Measurements from ENCODE around the gene RBBP8NL.
"Not testable (repeated sequence)": the region's sequence is repeated elsewhere in the genome, so short reads cannot be mapped to it uniquely, and the experiment has no call there.

Gene RBBP8NL

DNA sequence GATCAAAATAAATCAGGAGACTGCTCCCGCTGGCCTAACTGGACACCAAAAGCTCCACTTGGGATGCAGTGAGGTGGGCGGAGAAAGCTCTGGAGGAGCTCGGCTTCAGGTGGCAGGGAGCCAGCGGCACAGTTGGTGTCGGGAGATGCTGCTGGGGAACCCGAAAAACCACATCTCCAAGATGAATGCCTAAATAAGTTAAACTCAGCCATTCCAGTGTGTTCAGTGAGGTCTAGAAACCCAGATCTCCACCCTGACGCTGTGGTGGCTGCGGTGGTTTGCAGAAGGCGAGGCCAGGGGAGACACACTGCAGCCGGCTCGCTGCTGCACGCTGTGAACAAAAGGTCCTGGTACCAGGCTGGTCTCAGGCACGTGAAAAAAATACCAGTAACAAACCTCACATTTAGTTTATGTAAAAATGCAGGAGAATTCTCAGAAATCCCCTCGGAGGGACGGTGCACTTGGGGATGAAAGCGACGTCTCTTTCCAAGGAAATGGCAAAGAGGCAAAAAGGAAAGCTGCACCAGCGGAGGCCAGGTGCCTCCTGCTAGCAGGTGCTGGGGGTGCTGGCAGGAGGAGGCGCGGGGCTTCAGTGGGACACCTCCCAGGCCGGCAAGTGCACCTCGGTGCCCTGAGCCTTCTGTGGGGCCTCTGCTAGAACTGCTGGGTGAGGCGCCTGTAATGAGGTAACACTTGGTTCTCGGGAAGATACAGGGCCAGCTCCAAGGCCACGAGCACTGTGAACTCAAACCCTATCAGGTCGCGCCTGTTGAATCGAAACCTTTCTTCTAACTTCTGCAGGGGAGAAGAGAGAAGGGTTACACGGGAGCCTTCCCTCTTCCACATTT lies 36.8 kb downstream of the RBBP8NL start:
- DNase-seq = no peak

DNA sequence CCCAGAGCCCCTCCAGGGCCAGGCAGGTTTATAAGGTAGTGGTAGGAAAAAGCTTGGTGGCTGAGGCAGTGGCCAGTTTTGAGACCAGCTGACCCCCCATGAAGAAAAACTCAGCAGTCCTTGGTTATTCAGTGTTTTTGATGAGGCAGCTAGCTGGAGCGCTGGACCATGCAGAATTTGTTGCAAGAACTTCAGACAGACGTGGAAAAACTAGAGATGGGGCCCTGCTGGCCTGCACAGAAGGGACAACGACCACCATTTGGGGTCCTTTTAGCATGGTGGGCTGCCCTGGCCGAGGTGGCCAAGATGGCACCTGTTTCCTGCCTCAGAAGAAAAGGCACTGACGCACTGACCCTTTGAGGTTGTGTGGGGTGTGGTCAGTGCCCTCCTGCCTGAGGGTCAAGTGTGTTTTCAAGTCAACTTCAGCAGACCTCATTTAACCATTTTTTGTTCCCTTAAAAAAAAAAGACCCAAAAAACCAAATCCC lies 37.7 kb downstream of the RBBP8NL start:
- no peak for DNase-seq

DNA sequence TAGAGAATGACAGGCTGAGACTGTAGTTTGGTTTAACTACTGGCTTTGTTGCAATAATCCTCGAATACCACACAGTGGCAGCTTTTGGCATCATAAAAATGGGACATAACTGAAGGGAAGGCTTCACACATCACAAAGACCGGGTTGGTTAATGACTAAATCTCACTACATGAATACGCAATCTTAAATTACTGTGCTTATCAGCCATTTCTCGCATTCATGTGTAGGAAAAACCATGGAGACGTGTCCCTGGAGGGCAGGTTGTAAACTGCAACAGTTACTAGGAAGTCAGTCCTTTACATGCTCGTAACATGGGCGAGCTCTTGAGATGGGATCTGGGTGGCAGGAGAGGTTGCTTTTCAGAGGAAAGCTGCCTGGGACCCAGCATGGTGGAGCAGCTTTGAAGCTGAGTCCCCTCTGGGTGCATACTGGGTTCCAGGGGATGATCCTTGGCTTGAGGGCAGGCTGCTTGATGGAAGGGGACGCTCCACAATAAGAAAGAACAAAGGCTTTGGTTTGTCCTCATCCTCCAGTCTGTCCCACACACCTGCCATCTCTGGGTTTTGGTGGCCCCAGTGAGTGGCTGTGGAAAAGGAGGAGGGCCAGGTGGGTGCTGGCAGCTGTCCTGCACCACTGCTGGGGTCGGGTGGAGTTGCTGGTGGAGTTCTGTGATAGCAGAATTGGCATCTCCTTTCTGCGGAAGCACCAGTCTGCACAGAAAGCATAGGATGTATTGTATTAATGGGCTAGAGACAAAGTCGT lies 38.3 kb downstream of the RBBP8NL start:
- DNase-seq = no peak

DNA sequence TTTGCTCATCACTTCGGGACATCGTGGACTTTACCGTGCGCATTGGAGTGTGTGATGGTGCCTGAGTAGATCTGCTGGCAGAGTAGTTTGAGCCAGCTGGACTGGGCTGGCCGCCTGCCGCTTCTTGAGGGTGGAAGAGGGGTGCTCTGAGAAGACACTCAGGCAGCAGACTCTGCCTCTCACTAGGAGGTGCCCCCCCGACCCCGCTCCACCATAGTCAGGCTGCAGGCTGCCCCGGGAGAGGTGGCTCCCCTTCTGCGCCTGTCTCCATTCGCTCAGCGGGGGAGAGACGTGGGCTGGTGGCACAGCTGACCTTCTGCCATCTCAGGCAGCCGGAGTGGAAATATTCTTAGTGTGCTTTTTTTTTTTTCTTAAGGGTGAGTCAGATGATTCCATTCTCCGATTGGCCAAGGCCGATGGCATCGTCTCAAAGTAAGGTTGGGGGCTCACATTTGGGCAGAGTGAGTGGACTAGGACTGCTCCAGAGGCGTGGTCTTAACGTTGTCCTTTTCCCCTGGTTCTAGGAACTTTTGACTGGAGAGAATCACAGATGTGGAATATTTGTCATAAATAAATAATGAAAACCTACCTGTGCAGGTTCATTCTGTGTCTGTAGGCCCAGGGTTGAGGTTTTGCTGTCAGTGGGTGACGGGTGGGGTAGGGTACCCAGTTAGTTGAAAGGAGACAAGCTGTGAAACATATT lies 39.3 kb downstream of the RBBP8NL start:
- no peak for DNase-seq

DNA sequence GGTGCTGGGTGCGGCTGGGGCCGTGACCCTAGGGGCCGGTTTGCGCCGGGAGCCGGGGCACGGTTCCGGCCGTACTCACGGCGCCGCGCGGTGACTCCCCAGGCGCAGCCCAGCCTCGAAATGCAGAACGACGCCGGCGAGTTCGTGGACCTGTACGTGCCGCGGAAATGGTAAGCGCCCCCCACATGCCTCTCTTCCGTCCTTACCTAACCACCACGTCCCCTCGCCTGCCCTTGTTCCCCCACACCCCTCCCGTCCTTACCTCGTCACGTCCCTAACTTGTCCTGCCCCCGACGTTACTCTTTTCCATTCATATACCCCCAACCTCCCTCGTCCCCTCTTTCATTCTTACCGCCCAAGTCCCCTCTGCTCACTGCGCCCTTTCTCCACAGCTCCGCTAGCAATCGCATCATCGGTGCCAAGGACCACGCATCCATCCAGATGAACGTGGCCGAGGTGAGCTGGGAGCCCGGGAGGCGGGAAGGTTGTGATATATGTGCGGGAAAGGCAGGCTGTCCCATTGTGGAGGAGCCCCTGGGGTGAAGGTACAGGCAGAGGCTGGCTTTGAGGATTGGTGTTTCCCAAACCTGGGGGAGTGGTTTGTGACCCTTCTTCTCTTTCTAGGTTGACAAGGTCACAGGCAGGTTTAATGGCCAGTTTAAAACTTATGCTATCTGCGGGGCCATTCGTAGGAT lies 40.0 kb downstream of the RBBP8NL start:
- no peak for DNase-seq

DNA sequence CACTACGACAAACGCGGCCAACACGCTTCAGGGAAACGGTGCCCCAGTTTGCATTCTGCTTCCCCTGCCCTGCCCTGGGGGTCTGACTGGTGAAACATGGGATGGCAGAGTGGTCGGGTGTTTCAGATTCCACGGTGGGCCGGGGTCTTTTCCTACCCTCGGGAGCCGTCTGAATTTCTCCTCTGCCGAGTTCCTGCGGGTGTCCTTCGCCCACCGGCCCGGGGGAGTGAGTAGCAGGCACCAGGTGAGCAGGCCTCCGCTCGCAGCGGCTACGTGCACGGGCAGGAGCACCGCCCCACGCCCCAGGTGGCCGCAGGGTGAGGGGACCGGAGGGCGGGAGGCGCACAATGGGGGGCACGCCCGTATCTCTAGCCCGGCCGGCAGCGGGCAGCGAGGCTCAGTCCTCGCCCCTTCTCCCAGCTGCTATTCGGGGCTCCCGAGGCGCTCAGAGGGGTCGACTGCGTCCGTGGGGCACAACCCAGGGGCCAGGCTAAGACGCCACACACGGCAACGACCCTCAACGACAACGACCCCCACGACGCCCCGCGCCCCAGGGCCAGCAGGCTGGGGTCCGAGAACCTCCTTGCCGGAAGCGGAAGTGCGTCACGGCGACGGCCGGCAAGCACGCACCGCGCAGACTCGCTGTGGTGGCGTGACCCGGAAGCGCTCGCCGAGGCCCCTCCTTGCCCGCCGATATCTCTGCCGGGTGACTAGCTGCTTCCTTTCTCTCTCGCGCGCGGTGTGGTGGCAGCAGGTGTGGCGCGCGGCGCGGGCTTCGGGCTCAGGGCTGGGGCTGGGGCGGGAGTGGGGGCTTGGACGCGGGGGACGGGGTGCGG lies 40.7 kb downstream of the RBBP8NL start, which contains the start of gene RPS21:
Gene RPS21, plus strand, starts transcription at position 721 of the 836 bp plus-strand sequence. CDS start 236 bp downstream, outside the sequence.
- peak; percentile 93 for DNase-seq

DNA sequence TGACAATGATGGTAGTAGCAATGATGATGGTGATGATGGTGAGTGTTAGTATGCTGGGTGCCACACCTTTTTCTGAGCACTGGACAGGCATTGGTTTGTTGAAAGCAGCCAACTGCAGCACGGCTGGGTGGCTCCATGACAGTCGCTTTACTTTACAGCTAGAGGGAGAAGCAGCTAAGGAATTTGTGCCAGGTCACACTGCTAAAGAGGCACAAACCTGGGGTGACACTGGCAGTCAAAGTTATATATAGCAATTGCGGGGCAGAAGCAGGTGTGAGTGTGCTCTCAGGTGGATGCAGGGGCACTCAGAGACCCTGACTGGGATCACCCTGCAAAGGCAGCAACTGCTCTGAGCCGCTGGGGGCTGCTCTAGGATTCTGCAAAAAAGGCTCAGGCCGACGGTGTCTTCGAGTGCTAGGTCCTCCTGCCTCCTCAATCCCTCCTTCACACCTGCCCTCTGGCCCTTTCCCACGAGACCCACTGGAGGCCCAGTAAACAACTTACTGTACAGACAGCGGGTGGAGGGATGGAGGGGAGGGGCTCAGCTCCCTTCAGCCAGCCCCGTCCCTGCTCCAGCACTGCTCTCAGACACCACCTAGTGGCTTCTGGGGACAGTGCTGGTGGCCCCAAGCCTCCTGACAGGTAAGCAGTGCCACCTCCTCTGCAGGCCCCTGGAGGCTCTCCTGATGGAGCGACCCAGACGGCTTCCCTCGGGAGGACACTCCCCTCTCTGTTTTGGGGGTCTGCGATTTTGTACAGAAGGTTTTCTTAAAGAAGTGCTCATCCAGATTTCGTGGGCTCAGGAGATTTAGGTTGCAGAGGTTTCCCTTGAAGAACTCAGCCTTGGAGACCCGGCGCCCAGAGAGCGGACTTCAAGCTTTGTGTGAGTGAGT lies 44.8 kb downstream of the RBBP8NL start:
- DNase-seq = peak; percentile 74

DNA sequence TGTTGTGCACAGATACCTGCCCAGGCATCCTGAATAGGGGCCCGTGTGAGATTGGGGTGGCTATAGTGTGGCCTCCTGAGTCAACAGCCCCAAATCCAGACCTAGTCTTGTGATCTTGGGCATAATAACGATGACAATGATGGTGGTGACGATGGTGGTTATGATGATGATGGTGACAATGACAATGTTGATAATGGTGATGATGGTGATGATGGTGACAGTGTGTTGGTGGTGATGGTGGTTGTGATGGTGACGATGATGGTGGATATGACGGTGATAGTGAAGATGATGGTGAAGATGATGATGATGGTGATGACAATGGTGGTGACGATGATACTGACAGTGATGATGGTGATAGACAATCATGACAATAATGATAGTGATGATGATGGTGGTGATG lies 45.5 kb downstream of the RBBP8NL start:
- no peak for DNase-seq

DNA sequence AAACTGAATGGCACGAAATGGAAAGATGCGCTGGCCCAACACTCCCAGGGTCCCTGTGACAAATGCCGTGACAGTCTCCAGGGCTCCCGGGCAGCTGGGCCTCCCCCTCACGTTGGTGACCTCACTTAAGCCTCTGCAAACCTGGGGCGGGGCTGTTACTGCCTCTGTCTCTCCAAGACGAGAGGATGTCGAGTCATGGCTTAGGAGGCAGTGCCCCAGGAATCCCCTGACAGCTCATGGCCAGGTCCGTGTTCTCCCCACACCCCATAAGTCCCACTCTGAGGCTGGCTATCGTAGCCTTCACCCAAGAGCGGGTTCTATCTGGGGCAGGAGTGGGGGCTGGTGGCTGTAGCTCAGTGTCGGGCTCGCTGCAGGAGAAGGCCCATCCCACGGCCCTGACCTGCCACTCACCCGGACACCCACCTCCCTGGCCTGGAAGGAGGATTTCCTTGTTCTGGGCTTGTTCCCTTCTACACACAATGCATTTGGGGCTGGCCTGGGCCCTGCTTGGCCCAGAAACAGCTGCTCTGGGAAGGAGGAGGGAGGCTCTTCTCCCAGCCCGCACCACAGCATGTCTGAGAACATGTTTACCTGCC lies 46.0 kb downstream of the RBBP8NL start:
- no peak for DNase-seq

DNA sequence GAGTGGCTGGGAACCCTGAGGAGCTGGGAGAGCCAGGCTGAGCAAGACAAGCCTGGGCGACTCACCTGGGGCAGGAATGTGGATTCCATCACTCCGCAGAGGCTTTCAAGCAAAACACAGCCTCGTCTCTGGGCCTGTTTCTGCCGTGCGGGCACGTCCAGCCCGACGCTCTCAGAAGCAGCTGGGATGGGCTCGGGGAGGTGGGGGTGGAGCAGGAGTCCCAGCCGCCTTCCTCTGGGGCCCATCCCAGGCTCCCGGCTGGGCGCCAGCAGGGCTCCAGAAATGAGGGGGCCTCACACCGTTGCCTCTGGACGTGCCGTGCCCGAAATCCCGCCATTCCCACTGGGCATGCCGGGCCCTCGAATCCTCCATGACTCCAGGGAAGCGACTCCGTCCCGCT lies 49.1 kb downstream of the RBBP8NL start:
- DNase-seq = no peak

DNA sequence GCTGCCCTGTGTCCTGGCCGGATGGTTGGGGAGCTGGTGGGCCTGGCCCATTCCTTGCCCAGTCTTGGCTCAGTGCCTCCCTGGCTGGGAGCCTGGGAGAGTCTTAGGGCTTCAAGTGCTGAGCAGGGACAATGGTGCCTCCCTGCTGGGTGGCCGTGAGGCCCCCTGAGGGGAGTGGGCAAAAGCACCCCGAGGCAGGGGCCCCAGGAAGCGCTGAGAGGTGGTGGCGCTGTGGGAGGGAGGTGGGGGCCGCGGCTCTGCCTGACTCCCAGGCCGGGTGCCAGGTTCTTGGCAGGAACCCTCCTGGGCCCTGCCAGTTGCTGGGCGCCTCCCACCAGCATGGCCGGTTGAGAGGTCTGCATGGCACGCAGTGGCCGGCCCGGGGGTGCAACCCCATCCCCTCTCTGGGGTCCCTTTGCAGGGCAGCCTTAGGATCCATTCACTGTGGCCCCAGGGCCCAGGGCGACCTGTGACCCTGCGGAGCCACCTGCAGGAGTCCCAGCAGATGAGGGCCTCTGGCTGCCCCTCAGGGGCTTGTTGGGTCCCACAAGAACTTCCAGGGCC lies 49.6 kb downstream of the RBBP8NL start:
- no peak for DNase-seq

DNA sequence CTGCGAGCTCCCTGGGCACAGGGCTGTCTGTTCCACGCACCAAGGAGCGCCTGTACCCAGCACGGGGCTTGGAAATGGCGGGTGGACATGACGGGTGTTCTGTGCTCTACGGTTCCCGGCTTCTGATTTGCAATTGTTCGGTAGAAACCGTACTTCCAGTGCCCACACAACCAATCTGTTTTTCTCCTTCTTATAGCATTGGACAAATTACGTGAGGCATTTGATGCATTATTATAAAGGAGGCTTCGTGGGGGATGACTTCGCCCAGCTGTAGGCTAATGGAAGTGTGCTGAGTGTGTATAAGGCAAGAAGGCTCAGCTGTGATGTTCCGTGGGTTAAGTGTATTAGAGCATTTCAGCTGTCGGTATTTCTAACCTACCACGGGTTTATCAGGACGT lies 50.3 kb downstream of the RBBP8NL start:
- no peak for DNase-seq

DNA sequence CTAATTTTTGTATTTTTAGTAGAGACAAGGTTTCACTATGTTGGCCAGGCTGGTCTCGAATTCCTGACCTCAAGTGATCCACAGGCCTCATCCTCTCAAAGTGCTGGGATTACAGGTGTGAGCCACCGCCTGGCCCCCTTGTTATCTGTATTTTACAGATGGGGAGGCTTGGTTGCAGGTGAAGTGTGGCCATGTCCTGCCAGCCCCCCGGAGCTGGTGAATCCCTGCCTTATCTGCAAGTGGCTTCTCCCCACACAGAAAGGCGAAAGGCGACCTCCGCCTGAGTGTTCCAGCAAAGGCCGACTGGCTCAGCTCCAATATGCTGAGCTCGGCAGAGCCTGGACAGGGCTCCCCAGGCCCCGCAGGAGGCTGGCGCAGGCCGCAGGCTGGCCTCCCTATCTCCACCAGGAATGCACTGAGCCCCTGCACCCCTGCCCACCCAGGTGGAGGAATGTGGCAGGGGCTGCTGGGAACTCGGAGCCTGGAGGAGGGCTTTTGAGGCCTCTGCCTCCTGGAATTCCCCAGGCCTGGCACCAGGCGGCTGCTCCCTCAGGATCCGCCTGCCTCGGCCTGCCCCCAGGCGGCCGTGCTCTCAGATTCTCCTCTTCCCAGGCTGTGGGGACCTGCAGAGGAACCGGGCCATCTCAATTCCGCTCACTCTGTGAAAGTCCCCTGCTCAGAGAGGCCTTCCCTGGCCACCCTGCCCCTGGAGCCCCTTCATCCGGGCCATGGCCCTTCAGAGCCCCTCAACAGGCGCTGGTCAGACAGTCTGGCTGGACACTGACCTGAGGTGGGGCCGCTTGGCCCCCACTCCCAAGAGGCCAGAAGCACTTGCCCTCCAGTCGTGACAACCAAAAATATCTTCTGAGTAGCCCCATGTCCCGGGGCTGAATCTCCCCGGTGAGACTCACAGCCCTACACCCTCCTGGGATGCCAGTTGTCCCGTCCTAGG lies 51.0 kb downstream of the RBBP8NL start:
- DNase-seq = no peak

DNA sequence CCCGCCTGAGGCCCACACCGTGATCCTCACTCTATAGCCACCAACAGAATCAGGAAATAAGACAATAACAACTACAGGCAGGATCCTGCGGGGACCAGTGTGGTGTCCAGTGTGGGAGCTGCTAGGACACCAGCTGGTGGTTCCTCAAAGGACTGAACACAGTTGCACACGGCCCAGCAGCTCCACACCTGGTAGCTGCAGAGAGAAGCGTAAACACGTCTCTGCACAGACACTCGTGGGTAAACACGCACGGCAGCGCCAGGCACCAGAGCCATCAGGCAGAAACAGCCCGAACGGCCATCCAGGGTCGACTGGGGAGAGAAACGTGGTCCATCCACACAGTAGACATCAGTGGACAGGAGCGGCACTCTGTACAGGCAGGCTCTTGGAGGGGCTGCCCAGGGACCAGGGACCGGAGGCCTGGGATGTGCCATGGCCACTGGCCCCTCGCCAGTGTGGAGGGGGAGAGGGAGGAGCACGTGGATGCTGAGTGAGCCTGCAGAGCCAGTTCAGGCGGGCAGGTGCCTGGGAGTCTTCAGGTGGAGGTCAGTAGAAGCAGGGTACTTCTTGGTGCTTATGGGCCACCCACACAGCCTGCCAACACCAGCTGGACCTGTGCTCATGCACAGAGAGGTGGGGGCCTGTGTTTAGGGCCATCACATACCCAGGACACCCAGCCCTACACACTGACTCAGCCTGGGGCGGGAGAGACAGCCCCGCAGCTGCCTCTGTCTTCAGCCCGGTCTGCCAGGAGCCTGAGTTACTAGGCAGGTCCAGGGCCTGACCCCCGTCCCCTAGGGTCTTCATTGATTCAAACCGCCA lies 52.8 kb downstream of the RBBP8NL start:
- DNase-seq = no peak

DNA sequence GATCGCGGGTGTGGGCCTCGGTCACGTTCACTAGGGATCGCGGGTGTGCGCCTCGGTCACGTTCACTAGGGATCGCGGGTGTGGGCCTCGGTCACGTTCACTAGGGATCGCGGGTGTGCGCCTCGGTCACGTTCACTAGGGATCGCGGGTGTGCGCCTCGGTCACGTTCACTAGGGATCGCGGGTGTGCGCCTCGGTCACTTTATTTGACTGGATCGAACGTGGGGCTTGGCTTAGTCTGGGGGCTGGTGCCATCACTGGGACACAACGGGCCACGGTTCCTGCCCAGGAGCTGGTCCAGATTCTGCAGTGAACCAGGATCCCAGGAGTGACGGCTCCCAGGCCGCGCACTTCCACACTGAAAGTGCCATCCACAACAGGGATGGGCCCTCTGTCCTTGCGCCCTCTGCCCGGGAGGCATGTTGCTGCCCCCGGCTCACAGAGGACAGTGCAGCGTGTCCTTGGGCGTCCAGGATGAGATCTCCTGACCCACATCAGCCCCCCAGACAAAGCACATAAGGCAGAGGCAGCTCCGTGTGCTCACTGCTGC lies 53.6 kb downstream of the RBBP8NL start:
- DNase-seq = not testable (repeated sequence)

DNA sequence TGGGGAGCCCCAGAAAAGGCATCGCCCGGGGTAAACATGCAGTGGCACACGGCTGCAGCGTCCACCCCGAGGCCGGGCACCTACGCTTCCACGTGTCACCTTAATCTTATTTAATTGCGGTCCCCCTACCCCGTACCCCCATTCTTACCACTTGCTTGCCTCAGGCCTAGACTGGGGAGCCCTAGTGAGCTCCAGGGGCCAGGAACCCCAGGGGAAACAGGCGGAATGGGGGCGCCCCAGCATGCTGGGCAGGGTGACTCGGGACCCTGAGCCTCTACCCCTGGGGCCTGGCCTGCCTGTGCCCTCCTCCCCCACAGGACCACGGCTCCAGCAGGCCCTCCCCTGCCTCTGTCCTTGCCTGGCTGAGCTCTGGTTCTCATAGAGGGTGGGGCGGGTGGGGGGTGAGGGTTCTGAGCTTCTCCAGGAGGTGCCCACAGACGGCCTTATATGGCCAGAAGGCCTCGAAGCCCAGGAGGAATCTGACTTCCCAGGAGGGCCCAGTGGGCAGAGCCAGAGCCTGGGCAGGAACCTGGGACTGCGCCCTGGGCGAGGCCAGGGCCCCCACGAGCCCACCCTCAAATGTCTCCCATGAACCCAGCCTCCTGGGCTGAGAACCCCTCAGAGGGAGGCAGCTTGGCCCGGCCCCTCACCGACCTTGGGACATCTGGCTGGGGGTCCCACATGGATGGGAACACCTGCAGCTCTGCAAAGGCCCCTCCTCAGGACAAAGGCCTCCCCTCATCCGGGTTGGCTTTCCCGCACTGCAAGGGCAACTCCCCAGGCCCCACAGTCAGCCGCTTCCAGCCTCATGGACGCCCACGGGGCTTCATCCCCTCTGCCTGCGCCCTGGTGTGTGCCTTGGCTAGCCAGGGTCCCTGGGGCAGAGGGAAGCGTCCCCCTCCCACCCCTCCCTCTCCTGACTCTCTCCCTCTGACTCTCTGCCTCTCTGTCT lies 55.0 kb downstream of the RBBP8NL start:
- DNase-seq = no peak

All from NCI-H2227 treated with DMSO at 0.1 percent for 48 hours (cell line).